Gastroesophageal sphincter (tissue), 3 donors: ENCODE measurements around the gene CHRM1.

Experiments
- CTCF ChIP-seq, 4 experiments: fragments of 200-600 bp in 2 of 4; fragments of 450-650 bp in 2 of 4; sonication (generic) in 1 of 4; IDR thresholded peaks; one replicate each; pipeline ENCODE4 v1.5.1; 2017 to 2019; ENCODE audit warnings: antibody characterized with exemption in 4 of 4, mild to moderate bottlenecking in 2 of 4, moderate library complexity in 2 of 4
- EP300 ChIP-seq: sonication (generic); formaldehyde crosslinking; IDR thresholded peaks from one replicate; pipeline ENCODE4 v1.6.1; 2017; ENCODE audit warnings: antibody characterized with exemption, mild to moderate bottlenecking
- POLR2A ChIP-seq, 2 donors: fragments of 450-650 bp; IDR thresholded peaks; one replicate each; pipeline ENCODE4 v1.6.1; 2017; ENCODE audit warnings: antibody characterized with exemption in 2 of 2, mild to moderate bottlenecking in 2 of 2, moderate library complexity in 1 of 2
- POLR2AphosphoS5 ChIP-seq: sonication (generic); formaldehyde crosslinking; IDR thresholded peaks from one replicate; pipeline ENCODE4 v1.6.1; 2017; ENCODE audit warnings: antibody characterized with exemption

GRCh38 chr11:62921573-62922188 lies 518 bp upstream of the CHRM1 start:
- TF ChIP-seq CTCF (IDR thresholded peaks at IDR 0.05) (no peak), POLR2AphosphoS5 (no peak), POLR2A (IDR thresholded peaks at IDR 0.05) (no peak), EP300 (no peak)
